Calu3 (cell line): ENCODE measurements around the gene ACTR8. TPM values are rescaled to one million over a fixed set of nuclear protein-coding genes. Genes with fewer than 3 reads are reported as not detected.
"Not testable (repeated sequence)": the region's sequence is repeated elsewhere in the genome, so short reads cannot be mapped to it uniquely, and the experiment has no call there.

Experiments
- Bru-seq: library from RNA; stranded (reverse); fragments of 400-500 nt; gene quantifications from one replicate; lab custom pipeline; 2021; lab: Mats Ljungman, UMichigan
- BruChase-seq, 2 experiments: library from RNA; stranded (reverse); fragments of 400-500 nt; gene quantifications; one replicate each; lab custom pipeline; 2021; lab: Mats Ljungman, UMichigan
- BruUV-seq: library from RNA; stranded (reverse); fragments of 400-500 nt; replicated peaks from 2 replicates; lab custom pipeline; 2021; lab: Mats Ljungman, UMichigan
- CTCF ChIA-PET: fragments of 300-600 bp; sonication (Branson Sonifier 250); formaldehyde crosslinking; loops from one replicate; lab custom pipeline; 2022; ENCODE audit warnings: antibody characterized with exemption; lab: Charles Lee
- DNase-seq: peaks from one replicate; pipeline ENCODE4 v3.0.0; 2022
- H3K27ac Mint-ChIP-seq: one replicate; pipeline ENCODE4 v1.8.0; 2022; ENCODE audit warnings: mixed read lengths; ENCODE audit not compliant: unreplicated experiment
- H3K27me3 Mint-ChIP-seq: one replicate; pipeline ENCODE4 v1.8.0; 2022; ENCODE audit warnings: mixed read lengths; ENCODE audit not compliant: unreplicated experiment
- H3K36me3 Mint-ChIP-seq: one replicate; pipeline ENCODE4 v1.8.0; 2022; ENCODE audit warnings: mild to moderate bottlenecking, moderate library complexity, mixed read lengths; ENCODE audit not compliant: insufficient read depth, unreplicated experiment
- H3K4me1 Mint-ChIP-seq: one replicate; pipeline ENCODE4 v1.8.0; 2022; ENCODE audit warnings: mild to moderate bottlenecking, low read depth, mixed read lengths; ENCODE audit not compliant: unreplicated experiment
- H3K4me3 Mint-ChIP-seq: one replicate; pipeline ENCODE4 v1.8.0; 2022; ENCODE audit warnings: mild to moderate bottlenecking, low read depth, moderate library complexity, mixed read lengths; ENCODE audit not compliant: unreplicated experiment
- H3K9me3 Mint-ChIP-seq: one replicate; pipeline ENCODE4 v1.8.0; 2022; ENCODE audit warnings: low read depth, mixed read lengths; ENCODE audit not compliant: unreplicated experiment
- intact Hi-C: fragments of 100-400 bp; cut with micrococcal nuclease; formaldehyde crosslinking; loops from one replicate; pipeline ENCODE4 v1.10.0; 2022; ENCODE audit not compliant: unreplicated experiment
- long read RNA-seq: library from polyadenylated mRNA; stranded (forward); transcript quantifications from one replicate; pipeline ENCODE4 v2.0.0, GENCODE V29; 2022
- total RNA-seq: library from RNA; stranded (reverse); gene quantifications from 2 replicates; pipeline ENCODE4 v1.2.3, GENCODE V29; 2022
- TF ChIP-seq, protein P1 (sequence below): fragments of 200-600 bp; IDR thresholded peaks from one replicate; pipeline ENCODE4 v1.8.0; 2022; ENCODE audit warnings: antibody characterized with exemption; ENCODE audit not compliant: unreplicated experiment

Gene ACTR8, protein sequence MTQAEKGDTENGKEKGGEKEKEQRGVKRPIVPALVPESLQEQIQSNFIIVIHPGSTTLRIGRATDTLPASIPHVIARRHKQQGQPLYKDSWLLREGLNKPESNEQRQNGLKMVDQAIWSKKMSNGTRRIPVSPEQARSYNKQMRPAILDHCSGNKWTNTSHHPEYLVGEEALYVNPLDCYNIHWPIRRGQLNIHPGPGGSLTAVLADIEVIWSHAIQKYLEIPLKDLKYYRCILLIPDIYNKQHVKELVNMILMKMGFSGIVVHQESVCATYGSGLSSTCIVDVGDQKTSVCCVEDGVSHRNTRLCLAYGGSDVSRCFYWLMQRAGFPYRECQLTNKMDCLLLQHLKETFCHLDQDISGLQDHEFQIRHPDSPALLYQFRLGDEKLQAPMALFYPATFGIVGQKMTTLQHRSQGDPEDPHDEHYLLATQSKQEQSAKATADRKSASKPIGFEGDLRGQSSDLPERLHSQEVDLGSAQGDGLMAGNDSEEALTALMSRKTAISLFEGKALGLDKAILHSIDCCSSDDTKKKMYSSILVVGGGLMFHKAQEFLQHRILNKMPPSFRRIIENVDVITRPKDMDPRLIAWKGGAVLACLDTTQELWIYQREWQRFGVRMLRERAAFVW
- total RNA-seq (21.5 and 28.1 TPM in 2 replicates), Bru-seq, nascent RNA (percentile 69 among the genes with signal in this experiment), BruChase-seq, experiment 1, labeled RNA remaining after a 6-hour chase (percentile 74 among the genes with signal in this experiment), BruChase-seq, experiment 2, labeled RNA remaining after a 2-hour chase (percentile 75 among the genes with signal in this experiment)
- long read RNA-seq, transcript ACTR8-201 (13 exons, 3,629 nt), result major isoform, 15 of 18 reads
- long read RNA-seq, partial matches to known transcripts, result 1 of 18 reads
- long read RNA-seq, other reads (novel, unspliced or antisense), result 2 of 18 reads

DNA sequence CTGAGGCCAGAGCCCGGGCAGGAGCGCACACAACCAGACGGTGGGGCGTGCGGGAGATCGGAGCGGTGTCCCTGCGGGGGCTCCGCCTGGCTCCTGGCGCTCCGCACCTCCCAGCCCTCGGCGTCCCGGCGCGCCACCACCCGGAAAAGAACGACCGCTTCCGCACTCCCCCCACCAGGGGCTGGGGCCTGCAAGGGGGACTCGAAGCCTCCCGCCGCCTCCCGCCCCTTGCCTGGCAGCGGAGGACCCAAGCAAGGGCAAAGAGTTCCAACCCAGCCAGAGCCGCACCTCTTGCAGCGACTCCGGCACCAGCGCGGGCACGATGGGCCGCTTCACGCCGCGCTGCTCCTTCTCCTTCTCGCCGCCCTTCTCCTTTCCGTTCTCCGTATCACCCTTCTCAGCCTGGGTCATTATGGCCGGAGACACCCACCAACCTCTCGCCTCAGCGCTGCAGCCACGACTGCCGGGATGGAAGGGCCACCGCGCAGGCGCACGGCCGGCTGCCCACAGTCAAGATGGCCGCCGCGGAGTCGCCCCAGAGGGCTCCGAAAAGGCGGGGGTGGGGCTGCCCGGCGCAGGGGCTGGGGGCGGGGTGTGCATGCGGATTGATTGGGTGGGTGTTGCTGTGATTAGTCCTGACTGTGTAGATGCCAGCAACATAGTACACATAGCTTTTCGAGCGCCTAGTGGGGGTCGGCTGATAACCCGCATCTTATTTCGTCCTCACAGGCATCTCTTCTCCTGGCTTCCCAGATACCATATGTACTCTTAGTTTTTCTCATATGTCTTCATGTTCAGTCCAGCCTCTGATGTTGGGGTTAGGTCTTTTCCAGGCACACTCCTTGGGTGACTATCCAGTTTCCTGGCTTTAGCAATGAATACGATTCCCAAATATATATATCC is at the start of gene ACTR8:
Gene ACTR8, minus strand, starts transcription at position 462 of the 903 bp plus-strand sequence. Its CDS starts 51 bp downstream, at position 411.
- H3K27ac Mint-ChIP-seq, result peak within 1 kb of the TSS; percentile 85
- peak; percentile 86 for DNase-seq
- H3K9me3 Mint-ChIP-seq, result no peaks in the 10 kb centered on the region
- BruUV-seq, result no TSS peak
- peaks cover 24% of the 10 kb centered on the region for H3K4me1 Mint-ChIP-seq
- H3K36me3 Mint-ChIP-seq, result peaks cover 42% of the 10 kb centered on the region
- peak within 1 kb of the TSS; percentile 87 for H3K4me3 Mint-ChIP-seq
- TF ChIP-seq, protein P1, sequence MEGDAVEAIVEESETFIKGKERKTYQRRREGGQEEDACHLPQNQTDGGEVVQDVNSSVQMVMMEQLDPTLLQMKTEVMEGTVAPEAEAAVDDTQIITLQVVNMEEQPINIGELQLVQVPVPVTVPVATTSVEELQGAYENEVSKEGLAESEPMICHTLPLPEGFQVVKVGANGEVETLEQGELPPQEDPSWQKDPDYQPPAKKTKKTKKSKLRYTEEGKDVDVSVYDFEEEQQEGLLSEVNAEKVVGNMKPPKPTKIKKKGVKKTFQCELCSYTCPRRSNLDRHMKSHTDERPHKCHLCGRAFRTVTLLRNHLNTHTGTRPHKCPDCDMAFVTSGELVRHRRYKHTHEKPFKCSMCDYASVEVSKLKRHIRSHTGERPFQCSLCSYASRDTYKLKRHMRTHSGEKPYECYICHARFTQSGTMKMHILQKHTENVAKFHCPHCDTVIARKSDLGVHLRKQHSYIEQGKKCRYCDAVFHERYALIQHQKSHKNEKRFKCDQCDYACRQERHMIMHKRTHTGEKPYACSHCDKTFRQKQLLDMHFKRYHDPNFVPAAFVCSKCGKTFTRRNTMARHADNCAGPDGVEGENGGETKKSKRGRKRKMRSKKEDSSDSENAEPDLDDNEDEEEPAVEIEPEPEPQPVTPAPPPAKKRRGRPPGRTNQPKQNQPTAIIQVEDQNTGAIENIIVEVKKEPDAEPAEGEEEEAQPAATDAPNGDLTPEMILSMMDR, result no peak
- H3K27me3 Mint-ChIP-seq, result no peaks in the 10 kb centered on the region
- intact Hi-C loops, result no loop called here
- CTCF ChIA-PET, result no interaction called here

DNA sequence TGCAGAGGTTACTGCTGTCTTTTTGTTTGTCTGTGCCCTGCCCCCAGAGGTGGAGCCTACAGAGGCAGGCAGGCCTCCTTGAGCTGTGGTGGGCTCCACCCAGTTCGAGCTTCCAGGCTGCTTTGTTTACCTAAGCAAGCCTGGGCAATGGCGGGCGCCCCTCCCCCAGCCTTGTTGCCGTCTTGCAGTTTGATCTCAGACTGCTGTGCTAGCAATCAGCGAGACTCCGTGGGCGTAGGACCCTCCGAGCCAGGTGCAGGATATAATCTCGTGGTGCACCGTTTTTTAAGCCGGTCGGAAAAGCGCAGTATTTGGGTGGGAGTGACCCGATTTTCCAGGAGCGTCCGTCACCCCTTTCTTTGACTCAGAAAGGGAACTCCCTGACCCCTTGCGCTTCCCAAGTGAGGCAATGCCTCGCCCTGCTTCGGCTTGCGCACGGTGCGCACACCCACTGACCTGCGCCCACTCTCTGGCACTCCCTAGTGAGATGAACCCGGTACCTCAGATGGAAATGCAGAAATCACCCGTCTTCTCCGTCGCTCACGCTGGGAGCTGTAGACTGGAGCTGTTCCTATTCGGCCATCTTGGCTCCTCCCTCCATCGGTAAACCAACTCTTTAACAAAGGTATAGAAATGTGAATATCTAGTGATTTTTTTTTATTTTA is 45.4 kb upstream of the ACTR8 start:
- H3K27me3 Mint-ChIP-seq, CTCF ChIA-PET, H3K36me3 Mint-ChIP-seq, H3K9me3 Mint-ChIP-seq, H3K27ac Mint-ChIP-seq, BruUV-seq, H3K4me3 Mint-ChIP-seq, H3K4me1 Mint-ChIP-seq, intact Hi-C loops, DNase-seq: not testable (repeated sequence)

DNA sequence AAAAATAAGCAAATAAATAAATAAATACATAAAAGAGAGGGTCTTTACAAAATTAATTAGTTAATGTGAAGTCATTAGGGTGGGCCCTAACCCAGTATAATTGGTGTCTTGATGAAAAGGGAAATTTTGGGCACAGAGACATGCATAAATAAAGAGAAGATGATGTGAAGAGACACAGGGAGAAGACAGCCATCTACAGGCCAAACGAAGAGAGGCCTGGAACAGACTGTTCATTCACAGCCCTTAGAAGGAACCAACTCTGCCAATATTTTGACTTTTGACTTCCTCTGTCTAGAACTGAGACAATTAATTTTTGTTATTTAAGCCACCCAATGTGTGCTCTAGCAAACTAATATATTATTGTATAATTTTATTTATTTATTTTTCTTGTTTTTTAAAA is 39.3 kb upstream of the ACTR8 start:
- no peaks in the 10 kb centered on the region for H3K4me1 Mint-ChIP-seq
- intact Hi-C loops, result no loop called here
- no peak overlapping the region for H3K4me3 Mint-ChIP-seq
- H3K9me3 Mint-ChIP-seq, result no peaks in the 10 kb centered on the region
- no peak for DNase-seq
- H3K27me3 Mint-ChIP-seq, result peaks cover 34% of the 10 kb centered on the region
- H3K27ac Mint-ChIP-seq, result no peak overlapping the region
- TF ChIP-seq, protein P1, result no peak
- H3K36me3 Mint-ChIP-seq, result no peaks in the 10 kb centered on the region
- CTCF ChIA-PET, result no interaction called here
- no TSS peak for BruUV-seq

DNA sequence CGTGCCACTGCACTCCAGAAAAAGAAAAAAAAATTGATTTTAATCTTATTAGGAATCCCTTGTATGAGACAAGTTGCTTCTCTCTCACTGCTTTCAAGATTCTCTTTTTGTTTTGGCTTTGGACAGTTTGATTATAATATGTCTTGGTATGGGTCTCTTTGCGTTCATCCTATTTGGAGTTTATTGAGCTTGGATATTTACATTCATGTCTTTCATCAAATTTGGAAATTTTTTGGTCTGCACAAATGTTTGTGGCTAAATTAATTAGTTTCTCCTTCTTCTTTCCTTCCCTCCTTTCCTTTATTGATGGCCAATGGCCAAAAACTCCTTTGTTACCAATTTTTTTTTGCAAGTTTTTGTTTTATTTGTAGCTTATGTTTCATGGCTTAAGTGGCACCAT is 37.8 kb upstream of the ACTR8 start:
- TF ChIP-seq, protein P1, result no peak
- Mint-ChIP-seq H3K27ac (no peak overlapping the region), H3K27me3 (peaks cover 50% of the 10 kb centered on the region), H3K36me3 (no peaks in the 10 kb centered on the region), H3K4me1 (no peaks in the 10 kb centered on the region), H3K9me3 (no peaks in the 10 kb centered on the region), H3K4me3 (no peak overlapping the region)
- intact Hi-C loops, result no loop called here
- no TSS peak for BruUV-seq
- DNase-seq, result no peak
- CTCF ChIA-PET, result interaction anchor here (0.7 to 0.8 kb wide), 2 partner anchors 54 to 78 kb away, joined by 3 to 5 read pairs; no protein-coding TSS in a partner anchor
